Measurements from ENCODE around the gene CD4. TPM values are rescaled to one million over a fixed set of nuclear protein-coding genes. Genes with fewer than 3 reads are reported as not detected.

The CD4 gene
- total and polyA plus RNA-seq, 2 of the 4 experiments (the other 2 are of a cell fraction): 5.7 to 15.0 TPM

DNA sequence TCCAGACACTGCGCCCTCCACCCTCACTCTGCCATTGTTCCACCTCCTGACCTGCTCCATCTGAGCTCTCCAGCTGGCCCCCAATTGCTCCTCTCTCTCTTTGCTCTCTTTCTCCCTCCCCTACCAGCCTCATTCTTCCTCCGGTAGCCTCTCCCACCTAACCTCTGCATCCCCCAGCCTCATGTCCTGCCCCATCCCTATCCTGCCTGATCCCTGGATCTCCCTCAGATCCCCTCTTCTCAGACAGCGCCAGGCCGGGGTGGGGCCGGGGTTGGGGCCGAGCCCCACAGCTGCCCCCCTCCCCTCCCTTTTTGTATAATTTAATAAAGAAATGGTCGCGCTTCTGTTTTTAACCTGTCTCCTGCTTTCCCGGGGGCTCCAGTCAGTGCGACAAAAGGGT lies 18.7 kb upstream of the CD4 start:
- Histone ChIP-seq H2BK20ac (ENCODE audit: low read depth, low read length) (no peak overlapping the region), H2AK5ac (ENCODE audit: low read depth, low read length) (no peak overlapping the region), H3K23ac (ENCODE audit: low read depth, low read length) (no peak overlapping the region), H4K5ac (ENCODE audit: low read depth, low read length) (no peak overlapping the region), H3K18ac (ENCODE audit: low read depth, low read length) (no peak overlapping the region), H3K4me2 (ENCODE audit: low read depth, low read length) (no peak overlapping the region), H4K8ac (ENCODE audit: low read depth in 2 of 2, low read length in 2 of 2) (no peak overlapping the region), H2BK5ac (ENCODE audit: low read depth, low read length, poor library complexity, severe bottlenecking) (no peak overlapping the region), H4K20me1 (ENCODE audit: insufficient read depth, low read length) (peaks cover 35% of the 10 kb centered on the region), H3K56ac (ENCODE audit: extremely low read depth, insufficient read depth, low read length) (no peak overlapping the region), H3K4ac (ENCODE audit: low read depth, low read length) (no peak overlapping the region), H3K27ac (ENCODE audit: insufficient read depth, low read length) (no peak overlapping the region), H3K9ac (ENCODE audit: low read depth, low read length) (no peak overlapping the region), H3K9me3 (ENCODE audit: control insufficient read depth, insufficient read depth, low read length) (no peaks in the 10 kb centered on the region), H2AK9ac (replicated peaks; ENCODE audit: low read depth, low read length, poor library complexity) (peak overlapping the region; percentile 19), H4K91ac (ENCODE audit: insufficient read depth, low read depth, low read length) (no peak overlapping the region), H3K36me3 (ENCODE audit: control insufficient read depth, insufficient read depth, low read length) (peaks cover 17% of the 10 kb centered on the region), H3K9me1 (ENCODE audit: insufficient read depth, low read length) (peaks cover 13% of the 10 kb centered on the region), H3K4me3 (ENCODE audit: insufficient read depth, low read depth, low read length) (no peak overlapping the region), H3K14ac (replicated peaks; ENCODE audit: low read depth, low read length) (no peak overlapping the region), H3K27me3 (ENCODE audit: control insufficient read depth, insufficient read depth, low read length) (no peaks in the 10 kb centered on the region), H2BK120ac (ENCODE audit: low read depth, low read length) (no peak overlapping the region), H2BK15ac (ENCODE audit: low read depth, low read length) (no peak overlapping the region), H3K4me1 (ENCODE audit: control insufficient read depth, insufficient read depth, low read length) (peaks cover 15% of the 10 kb centered on the region), H3K79me1 (ENCODE audit: low read depth in 1 of 2, low read length in 2 of 2) (peaks cover 15 to 46% of the 10 kb centered on the region in 2 experiments), H2AFZ (replicated peaks; ENCODE audit: low read length, poor library complexity) (no peak overlapping the region)
- WGBS, 2 experiments (ENCODE audit: extremely low coverage in 2 of 2, insufficient read length in 1 of 2): 71% methylated on average over 1 of the region's 10 CpGs; no CpG with 5 or more reads in 1 of the 2 experiments
- TF ChIP-seq SMC3 (IDR thresholded peaks at IDR 0.05; ENCODE audit: low read depth, low read length) (no peak), BHLHE40 (IDR thresholded peaks at IDR 0.05; ENCODE audit: low read depth, low read length) (no peak), RCOR1 (IDR thresholded peaks at IDR 0.05; ENCODE audit: insufficient replicate concordance, low read length) (no peak), MXI1 (IDR thresholded peaks at IDR 0.05; ENCODE audit: borderline replicate concordance, low read depth, low read length) (no peak), NFE2L2 (IDR thresholded peaks at IDR 0.05; ENCODE audit: low read depth, low read length) (no peak), RFX5 (IDR thresholded peaks at IDR 0.05; ENCODE audit: low read depth, low read length) (no peak), MAFK (IDR thresholded peaks at IDR 0.05; ENCODE audit: low read depth, low read length) (no peak), FOS (IDR thresholded peaks at IDR 0.05; ENCODE audit: low read depth, low read length) (no peak), MAZ (IDR thresholded peaks at IDR 0.05; ENCODE audit: borderline replicate concordance, low read depth, low read length) (no peak), RAD21 (IDR thresholded peaks at IDR 0.05; ENCODE audit: low read length) (no peak), CHD1 (IDR thresholded peaks at IDR 0.05; ENCODE audit: low read depth, low read length) (no peak)
- TF ChIP-seq, protein P1, sequence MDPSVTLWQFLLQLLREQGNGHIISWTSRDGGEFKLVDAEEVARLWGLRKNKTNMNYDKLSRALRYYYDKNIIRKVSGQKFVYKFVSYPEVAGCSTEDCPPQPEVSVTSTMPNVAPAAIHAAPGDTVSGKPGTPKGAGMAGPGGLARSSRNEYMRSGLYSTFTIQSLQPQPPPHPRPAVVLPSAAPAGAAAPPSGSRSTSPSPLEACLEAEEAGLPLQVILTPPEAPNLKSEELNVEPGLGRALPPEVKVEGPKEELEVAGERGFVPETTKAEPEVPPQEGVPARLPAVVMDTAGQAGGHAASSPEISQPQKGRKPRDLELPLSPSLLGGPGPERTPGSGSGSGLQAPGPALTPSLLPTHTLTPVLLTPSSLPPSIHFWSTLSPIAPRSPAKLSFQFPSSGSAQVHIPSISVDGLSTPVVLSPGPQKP (IDR thresholded peaks at IDR 0.05; ENCODE audit: borderline replicate concordance, low read depth, low read length): no peak
- TF ChIP-seq, protein P2, sequence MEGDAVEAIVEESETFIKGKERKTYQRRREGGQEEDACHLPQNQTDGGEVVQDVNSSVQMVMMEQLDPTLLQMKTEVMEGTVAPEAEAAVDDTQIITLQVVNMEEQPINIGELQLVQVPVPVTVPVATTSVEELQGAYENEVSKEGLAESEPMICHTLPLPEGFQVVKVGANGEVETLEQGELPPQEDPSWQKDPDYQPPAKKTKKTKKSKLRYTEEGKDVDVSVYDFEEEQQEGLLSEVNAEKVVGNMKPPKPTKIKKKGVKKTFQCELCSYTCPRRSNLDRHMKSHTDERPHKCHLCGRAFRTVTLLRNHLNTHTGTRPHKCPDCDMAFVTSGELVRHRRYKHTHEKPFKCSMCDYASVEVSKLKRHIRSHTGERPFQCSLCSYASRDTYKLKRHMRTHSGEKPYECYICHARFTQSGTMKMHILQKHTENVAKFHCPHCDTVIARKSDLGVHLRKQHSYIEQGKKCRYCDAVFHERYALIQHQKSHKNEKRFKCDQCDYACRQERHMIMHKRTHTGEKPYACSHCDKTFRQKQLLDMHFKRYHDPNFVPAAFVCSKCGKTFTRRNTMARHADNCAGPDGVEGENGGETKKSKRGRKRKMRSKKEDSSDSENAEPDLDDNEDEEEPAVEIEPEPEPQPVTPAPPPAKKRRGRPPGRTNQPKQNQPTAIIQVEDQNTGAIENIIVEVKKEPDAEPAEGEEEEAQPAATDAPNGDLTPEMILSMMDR (conservative IDR thresholded peaks at IDR 0.05; ENCODE audit: low read depth, low read length): no peak
- TF ChIP-seq, protein P3, sequence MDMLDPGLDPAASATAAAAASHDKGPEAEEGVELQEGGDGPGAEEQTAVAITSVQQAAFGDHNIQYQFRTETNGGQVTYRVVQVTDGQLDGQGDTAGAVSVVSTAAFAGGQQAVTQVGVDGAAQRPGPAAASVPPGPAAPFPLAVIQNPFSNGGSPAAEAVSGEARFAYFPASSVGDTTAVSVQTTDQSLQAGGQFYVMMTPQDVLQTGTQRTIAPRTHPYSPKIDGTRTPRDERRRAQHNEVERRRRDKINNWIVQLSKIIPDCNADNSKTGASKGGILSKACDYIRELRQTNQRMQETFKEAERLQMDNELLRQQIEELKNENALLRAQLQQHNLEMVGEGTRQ (IDR thresholded peaks at IDR 0.05; ENCODE audit: low read depth, low read length): no peak
- no peak for DNase-seq
- POLR2A ChIA-PET (ENCODE audit: unreplicated experiment): no interaction called here
- CTCF ChIA-PET: interaction anchor here (1.4 kb wide), 1 partner anchor 17 kb away, joined by 5 read pairs; the partner anchor contains the start of gene MLF2
- BruUV-seq (replicated peaks): no TSS peak
- intact Hi-C loops (cut with micrococcal nuclease) (no loop called here), in situ Hi-C loops (cut with MboI; ENCODE audit: low sequenced_read_pairs) (no loop called here), dilution Hi-C loops (cut with HindIII; ENCODE audit: low sequenced_read_pairs, unreplicated experiment) (no loop called here)
- no peak for ATAC-seq (ENCODE audit: low read depth)
